Measurements from ENCODE around the gene GH1.
"Not testable (repeated sequence)": the region's sequence is repeated elsewhere in the genome, so short reads cannot be mapped to it uniquely, and the experiment has no call there.

Gene GH1

DNA sequence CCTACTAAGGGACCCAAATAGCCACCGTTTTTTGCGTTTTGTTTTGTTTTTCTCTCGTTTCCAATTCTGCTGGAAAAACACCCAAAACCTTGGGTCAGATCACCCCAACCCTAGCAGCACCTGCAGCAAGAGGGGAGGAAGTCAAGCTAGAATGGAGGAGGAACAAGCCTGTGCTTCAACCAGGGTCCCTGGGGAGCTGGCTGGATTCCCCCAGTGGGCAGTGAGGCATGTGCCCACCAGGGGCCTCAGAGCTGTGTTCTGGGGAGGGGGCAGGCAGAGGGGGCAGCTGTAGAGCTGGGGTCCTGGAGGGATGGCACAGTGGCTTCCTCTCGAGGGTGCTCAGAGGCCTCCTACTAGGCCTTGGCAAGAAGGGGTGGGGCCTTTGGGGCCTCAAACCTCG is 7.0 kb upstream of the GH1 start:
- no peak for DNase-seq

GRCh38 chr17:63922402-63922801 is 3.8 kb upstream of the GH1 start:
- not testable (repeated sequence) for DNase-seq

GRCh38 chr17:63920779-63921178 is 2.1 kb upstream of the GH1 start:
- DNase-seq = not testable (repeated sequence)

DNA sequence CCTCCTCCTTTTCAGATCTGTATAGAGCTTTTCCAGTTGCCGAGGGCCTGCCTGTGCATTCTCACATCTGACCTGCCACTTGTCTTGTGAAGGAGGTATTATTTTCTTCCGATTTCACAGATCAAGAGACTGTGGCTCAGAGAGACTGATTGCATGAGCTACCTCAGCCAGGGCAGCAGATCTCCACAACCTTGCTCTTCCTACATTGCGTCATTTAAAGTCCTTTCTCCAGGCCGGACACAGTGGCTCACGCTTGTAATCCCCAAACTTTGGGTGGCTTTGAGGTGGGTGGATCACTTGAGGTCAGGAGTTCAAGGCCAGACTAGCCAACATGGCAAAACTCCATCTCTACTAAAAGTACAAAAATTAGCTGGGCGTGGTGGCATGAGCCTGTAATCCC is 1.4 kb upstream of the GH1 start:
- DNase-seq = peak; percentile 10

GRCh38 chr17:63919311-63919723 is 678 bp upstream of the GH1 start:
- peak; percentile 67 for DNase-seq

- DNase-seq = no peak
Measured at GRCh38 chr17:63918305-63918704, 334 bp downstream of the GH1 start.

GRCh38 chr17:63917646-63918045 is 993 bp downstream of the GH1 start:
- DNase-seq = no peak

DNA sequence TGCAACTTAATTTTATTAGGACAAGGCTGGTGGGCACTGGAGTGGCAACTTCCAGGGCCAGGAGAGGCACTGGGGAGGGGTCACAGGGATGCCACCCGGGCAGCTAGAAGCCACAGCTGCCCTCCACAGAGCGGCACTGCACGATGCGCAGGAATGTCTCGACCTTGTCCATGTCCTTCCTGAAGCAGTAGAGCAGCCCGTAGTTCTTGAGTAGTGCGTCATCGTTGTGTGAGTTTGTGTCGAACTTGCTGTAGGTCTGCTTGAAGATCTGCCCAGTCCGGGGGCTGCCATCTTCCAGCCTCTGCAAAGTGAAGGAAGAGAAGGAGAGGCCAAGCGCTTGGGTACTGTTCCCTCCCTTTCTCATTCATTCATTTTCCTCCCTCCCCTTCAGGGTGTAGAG is 1.4 kb downstream of the GH1 start:
- not testable (repeated sequence) for DNase-seq

- no peak for DNase-seq
Measured at GRCh38 chr17:63916566-63917185, 2.0 kb downstream of the GH1 start.

- not testable (repeated sequence) for DNase-seq
Measured at GRCh38 chr17:63915753-63916152, 2.9 kb downstream of the GH1 start.

- no peak for DNase-seq
Measured at GRCh38 chr17:63914471-63914870, 4.2 kb downstream of the GH1 start.

DNA sequence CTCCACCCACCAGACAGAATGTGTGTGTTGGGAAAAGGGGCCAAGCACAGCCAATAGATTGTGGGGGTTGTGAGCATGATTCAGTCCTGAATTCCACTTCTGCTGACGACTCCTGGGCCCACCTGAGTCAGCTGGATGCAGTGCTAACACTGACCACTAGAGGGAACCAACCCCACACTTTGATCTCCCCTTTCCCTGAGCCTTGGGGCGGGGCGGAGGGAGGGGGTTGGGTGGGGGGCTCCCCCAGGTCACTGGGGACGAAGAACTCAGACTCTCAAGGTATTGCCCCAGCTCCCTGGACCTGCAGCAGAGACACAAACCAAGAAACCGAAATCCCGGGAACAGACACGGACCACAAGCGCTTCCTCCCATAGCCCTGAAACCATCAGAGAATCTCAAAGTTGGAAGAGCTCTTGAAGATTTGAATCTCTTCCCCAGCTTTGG is 7.0 kb downstream of the GH1 start:
- DNase-seq = peak; percentile 28

DNA sequence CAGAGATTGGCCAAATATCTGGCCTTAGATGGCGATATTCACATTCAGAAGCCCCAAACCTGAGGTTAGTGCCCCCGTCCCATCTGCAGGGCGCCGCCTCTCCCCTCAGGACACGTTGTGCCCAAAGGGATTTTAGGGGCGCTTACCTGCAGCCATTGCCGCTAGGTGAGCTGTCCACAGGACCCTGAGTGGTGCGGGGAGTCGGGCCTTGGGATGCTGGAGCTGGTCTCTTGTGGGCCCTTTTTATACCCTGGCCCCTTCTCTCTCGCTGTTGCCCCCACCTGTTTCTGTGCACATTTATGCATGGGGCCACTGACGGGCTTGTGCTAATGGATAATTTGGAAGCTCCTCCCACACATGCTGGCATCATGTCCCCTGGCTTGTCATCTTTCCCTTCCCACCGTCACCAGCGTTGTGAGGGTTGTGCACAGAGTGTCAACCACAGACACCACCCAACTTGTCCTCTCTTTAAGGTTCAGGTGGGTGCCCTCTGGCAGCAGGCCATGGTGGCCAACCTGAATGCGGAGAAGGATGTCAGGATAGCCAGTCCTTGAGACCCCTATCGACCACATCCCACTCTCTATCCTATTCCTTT is 7.5 kb downstream of the GH1 start, which contains the start of gene CSHL1:
Gene CSHL1 (minus strand): TSS at position 218 of the 595 bp plus-strand sequence. CDS start 62 bp downstream, at position 156.
- no peak for DNase-seq

DNA sequence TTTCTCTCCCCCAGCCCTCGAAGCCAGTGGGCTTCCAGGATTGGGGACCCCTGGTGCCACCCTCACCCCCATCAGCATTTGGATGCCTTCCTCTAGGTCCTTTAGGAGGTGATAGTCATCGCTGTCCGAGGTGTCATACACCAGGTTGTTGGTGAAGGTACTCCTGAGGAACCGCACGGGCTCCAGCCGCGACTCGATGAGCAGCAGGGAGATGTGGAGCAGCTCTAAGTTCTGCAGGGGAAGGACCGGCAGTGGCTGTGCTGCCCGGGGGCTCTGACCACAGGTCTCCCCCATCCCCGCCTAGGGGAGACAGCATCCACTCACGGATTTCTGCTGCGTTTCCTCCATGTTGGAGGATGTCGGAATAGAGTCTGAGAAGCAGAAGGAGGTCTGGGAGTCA is 8.5 kb downstream of the GH1 start:
- DNase-seq = no peak

GRCh38 chr17:63909586-63909985 is 9.1 kb downstream of the GH1 start:
- DNase-seq = not testable (repeated sequence)

DNA sequence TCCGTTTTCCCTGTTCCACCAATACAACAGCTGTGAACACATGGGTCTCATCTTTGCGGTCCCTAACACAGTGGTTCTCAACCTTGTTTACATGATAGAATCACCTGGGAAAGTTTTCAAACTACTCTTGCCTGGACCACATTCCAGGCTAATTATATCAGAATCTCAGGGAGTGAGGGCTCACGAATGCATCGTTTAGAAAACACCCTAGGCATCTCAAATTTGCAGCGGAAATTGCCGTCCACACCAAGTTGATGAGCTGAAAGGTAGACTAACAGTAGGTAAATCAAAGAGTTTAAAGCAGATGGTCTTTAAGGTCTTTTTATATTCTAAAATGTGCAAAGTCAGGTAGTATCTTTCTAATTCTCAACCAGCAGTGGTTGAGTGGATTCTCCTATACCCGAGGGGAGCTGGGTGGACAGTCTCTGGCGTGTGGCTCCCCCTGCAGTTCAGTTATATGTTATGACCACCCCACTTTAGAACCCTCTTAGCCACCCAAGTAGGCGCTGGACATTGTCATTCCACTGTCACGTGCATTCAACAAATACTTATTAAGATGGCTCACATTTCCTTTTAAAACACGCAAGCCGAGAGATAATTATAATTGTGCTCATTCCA is 11.4 kb downstream of the GH1 start:
- peak; percentile 21 for DNase-seq

DNA sequence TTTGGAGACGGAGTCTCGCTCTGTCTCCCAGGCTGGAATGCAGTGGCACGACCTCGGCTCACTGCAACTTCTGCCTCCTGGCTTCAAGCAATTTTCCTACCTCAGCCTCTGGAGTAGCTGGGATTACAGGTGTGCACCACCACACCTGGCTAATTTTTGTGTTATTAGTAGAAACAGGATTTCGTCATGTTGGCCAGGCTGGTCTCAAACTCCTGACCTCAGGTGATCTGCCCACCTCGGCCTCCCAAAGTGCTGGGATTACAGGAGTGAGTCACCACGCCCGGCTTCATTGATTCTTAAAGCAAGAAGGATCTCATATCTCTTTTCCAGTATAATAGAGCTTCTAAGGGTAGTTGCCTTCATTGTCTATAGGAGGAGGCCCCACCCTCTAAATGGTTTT is 13.8 kb downstream of the GH1 start:
- not testable (repeated sequence) for DNase-seq

DNA sequence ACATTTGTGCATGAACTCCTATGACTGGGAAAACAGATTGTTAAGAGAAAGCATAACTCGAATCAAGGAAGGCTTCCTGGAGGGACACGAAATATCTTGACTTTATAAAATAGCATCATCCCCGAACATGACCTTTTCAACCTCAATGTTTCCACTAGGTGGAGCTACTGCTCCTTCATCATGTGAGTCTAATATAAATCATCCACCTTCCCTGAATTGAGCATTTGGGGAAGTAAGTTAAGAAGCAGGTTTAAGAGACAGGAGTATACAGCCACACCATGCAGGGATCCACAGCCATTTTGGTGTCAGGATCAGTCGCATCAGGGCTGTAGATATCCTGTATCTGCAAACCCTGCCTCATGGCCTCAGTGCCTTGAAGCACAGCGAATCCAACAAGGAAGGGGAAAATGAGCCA is 14.8 kb downstream of the GH1 start:
- DNase-seq = peak; percentile 43

- not testable (repeated sequence) for DNase-seq
Measured at GRCh38 chr17:63901971-63902370, 16.7 kb downstream of the GH1 start.

- DNase-seq = peak; percentile 36
Measured at GRCh38 chr17:63898899-63899798, 19.5 kb downstream of the GH1 start.

GRCh38 chr17:63896524-63897354 is 21.9 kb downstream of the GH1 start, which contains the start of gene CSH1:
Gene CSH1 (minus strand): TSS chr17:63896574. CDS start chr17:63896511, 63 bp downstream.
- DNase-seq = not testable (repeated sequence)

DNA sequence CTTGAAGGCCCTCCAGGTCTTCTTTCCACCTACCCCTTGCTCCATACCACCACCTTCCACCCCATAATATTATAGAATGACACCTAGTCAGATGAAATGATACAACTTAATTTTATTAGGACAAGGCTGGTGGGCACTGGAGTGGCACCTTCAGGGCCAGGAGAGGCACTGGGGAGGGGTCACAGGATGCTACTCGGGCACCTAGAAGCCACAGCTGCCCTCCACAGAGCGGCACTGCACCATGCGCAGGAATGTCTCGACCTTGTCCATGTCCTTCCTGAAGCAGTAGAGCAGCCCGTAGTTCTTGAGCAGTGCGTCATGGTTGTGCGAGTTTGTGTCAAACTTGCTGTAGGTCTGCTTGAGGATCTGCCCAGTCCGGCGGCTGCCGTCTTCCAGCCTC is 23.8 kb downstream of the GH1 start:
- not testable (repeated sequence) for DNase-seq
